HEK293T (cell line): ENCODE measurements around the gene MFF.

Experiments
- L3MBTL2 ChIP-seq: fragments of 450-650 bp; conservative IDR thresholded peaks from 2 replicates; pipeline ENCODE4 v1.6.1; 2016; ENCODE audit warnings: mild to moderate bottlenecking
- SUZ12 ChIP-seq: fragments of 450-650 bp; IDR thresholded peaks from 2 replicates; pipeline ENCODE4 v1.6.1; 2016; ENCODE audit warnings: mild to moderate bottlenecking

GRCh38 chr2:227397562-227397961, 72.5 kb downstream of the MFF start:
- TF ChIP-seq SUZ12 (no peak), L3MBTL2 (no peak)
